GM13977 (cell line): Measurements from ENCODE around the gene LRP1B.

Experiments used
- DNase-seq: peaks from one replicate; pipeline ENCODE4 v3.0.0; 2012; ENCODE audit warnings: low spot score
- in situ Hi-C: fragments of 300-500 bp; cut with MboI; formaldehyde crosslinking; loops from one replicate; pipeline ENCODE4 v1.12.0; 2022; ENCODE audit warnings: low sequenced_read_pairs, low pct_unique_long_range_greater_than_20kb, mixed read lengths, inconsistent platforms; ENCODE audit not compliant: unreplicated experiment
- TF ChIP-seq, protein P1 (sequence below): IDR thresholded peaks from 2 replicates; pipeline ENCODE4 v1.5.1; 2012; ENCODE audit warnings: mild to moderate bottlenecking, control low read depth; ENCODE audit not compliant: insufficient read depth; ENCODE audit errors: extremely low read depth, missing control alignments

LRP1B gene

DNA sequence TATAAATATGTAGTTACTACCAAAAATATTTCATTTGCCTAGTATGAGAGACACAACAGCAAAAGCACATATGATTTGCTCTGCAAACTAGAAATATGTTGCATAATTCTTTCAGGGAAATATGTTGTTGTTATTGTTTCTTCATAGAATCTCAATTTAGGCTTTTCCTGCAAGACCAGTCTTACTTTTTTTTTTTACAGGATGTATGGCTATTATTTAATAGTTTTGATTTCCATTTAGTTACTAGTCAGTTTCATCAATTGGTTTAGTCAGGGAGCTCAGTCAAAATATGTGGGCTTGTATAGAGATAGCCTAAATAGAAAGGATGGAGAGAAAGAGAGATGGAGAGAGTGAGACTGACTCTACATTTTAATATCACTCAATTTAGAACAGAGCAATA lies 6.1 kb downstream of the LRP1B start:
- in situ Hi-C loops = no loop called here
- DNase-seq = no peak
- TF ChIP-seq, protein P1, sequence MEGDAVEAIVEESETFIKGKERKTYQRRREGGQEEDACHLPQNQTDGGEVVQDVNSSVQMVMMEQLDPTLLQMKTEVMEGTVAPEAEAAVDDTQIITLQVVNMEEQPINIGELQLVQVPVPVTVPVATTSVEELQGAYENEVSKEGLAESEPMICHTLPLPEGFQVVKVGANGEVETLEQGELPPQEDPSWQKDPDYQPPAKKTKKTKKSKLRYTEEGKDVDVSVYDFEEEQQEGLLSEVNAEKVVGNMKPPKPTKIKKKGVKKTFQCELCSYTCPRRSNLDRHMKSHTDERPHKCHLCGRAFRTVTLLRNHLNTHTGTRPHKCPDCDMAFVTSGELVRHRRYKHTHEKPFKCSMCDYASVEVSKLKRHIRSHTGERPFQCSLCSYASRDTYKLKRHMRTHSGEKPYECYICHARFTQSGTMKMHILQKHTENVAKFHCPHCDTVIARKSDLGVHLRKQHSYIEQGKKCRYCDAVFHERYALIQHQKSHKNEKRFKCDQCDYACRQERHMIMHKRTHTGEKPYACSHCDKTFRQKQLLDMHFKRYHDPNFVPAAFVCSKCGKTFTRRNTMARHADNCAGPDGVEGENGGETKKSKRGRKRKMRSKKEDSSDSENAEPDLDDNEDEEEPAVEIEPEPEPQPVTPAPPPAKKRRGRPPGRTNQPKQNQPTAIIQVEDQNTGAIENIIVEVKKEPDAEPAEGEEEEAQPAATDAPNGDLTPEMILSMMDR = no peak

DNA sequence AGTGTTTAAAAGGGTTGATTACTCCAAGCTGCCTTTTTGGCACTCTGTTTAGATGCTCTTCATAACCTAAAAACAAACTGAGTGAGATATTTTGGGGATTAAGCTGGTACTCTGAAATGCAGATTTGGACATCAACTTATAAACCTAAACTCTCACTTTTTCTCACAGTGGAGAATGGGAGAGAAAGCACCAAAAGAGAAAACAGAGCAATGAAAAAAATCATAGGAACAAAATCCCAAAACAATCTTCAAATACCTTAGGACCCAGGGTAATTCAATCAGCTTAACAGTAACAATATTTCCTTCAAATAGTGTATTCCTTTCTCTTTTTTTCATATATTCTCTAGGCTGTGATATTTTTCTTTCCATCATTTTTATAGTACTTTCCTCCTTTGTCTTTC lies 11.5 kb downstream of the LRP1B start:
- TF ChIP-seq, protein P1 = no peak

DNA sequence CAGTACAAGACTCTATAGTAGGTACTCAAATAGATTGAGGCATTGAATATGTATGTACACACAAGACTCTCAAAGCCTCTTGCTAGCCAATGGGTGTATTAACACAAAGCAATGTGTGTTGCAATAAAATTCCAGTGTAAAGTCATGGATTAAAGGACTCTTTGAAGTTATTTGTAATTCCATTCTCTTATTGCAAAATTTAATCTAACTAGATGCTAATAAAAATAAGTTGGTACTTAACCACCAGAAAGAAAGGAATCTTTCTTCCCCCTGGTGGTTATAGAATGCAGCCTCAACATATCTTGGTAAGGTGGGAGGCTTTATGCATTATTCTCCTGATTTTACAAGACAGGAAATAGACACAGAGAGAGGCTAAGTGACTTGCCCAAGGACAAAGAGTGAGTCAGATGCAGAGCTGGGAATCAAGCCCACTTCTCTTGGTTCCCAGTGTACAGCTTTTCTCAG lies 18.0 kb downstream of the LRP1B start:
- TF ChIP-seq, protein P1 = no peak
- in situ Hi-C loops = no loop called here
- no peak for DNase-seq

More for the DNA sequence above, 11.5 kb downstream of the LRP1B start:
- no peak for DNase-seq
- in situ Hi-C loops = no loop called here

DNA sequence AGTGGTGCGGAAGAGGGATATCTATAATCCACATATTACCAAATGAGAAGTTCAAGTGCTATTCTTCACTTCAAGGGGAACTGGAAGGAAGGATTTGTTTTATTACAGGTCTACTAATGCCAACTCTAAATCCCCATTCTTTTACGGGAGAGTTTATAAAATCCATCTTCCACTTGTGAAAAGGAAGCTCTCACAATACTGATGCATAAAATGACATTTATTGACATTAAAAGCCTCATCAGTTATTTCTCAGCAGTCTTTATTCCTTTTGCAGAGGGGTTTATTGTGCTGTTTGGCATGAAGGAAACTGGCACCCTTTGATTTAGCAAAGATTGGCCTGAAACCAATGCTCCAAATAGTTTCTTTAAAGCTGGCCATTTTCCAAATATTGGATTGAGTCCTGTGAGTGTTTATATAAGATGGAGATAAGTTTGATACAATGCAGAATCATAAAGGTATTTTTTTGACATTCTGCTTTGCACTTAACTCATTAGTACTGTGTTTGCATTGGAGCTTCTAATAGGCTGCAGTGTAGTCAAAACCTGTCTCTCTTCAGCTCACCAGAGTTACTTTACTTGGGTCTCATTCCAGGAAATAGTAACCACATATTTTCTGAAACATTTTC lies 26.6 kb downstream of the LRP1B start:
- no peak for DNase-seq
- in situ Hi-C loops = no loop called here
- TF ChIP-seq, protein P1 = no peak

DNA sequence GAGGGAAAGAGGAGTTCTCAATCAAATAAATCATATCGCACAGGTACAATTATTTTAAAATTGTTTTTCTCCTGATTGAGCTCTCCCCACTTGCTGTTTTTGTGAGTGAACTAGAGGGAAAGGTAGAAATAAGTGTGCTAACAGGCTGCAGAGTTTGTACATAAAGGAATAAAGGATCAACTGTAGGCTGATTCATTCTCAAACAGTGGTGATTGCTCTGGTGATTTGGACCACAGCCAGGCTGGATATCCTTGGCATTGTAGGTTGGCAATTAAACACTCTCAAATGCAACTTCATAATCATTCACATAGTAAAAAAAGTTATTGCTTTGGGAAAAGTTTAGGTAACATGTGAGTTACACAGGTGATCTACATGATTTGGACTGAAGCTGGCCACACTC lies 29.8 kb downstream of the LRP1B start:
- in situ Hi-C loops = no loop called here

DNA sequence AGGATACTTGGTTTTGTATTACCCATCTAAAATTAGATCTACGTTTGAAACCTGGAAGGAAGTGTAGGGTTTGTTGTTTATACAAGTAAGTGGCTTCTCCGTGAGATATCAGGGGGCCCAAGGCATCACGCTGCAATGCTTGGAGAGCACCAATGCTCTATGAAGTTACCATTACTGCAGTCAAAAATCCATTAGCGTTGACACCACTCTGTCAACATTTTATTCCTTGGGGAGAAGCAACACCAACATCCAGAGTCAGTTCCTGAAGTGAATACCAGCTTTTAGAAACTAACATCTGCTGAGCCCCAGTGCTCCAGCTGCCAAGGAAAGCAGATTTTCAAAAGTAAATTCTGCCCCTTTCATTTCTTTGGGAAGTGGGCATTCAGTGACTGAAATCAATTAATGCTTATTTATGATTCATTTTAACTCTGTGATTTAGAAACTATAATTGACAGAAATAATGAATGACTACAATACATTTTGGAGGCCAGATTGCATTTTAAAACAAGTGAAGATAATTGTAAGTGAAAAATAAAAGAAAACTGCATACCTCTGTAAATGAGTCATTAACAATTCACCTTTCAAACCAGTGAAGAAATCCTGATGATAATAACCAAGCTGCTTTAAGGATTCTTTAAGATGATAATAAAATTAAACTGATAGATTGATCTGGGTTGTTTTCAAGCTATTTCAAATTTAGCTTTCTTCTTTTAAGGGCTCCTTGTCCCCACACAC lies 30.5 kb downstream of the LRP1B start:
- no peak for DNase-seq
- in situ Hi-C loops = no loop called here
- TF ChIP-seq, protein P1 = no peak

More for the DNA sequence above, 29.8 kb downstream of the LRP1B start:
- no peak for DNase-seq
- TF ChIP-seq, protein P1 = no peak
